EL (cell line): ENCODE results near the gene THEM4.
A peak's percentile ranks its signal among the peaks of the same experiment; 100 is the strongest.
"Not testable (repeated sequence)": the region's sequence is repeated elsewhere in the genome, so short reads cannot be mapped to it uniquely, and the experiment has no call there.

Experiments used
- DNase-seq: peaks from one replicate; pipeline ENCODE4 v3.0.0-alpha.2; 2016

THEM4 gene

DNA sequence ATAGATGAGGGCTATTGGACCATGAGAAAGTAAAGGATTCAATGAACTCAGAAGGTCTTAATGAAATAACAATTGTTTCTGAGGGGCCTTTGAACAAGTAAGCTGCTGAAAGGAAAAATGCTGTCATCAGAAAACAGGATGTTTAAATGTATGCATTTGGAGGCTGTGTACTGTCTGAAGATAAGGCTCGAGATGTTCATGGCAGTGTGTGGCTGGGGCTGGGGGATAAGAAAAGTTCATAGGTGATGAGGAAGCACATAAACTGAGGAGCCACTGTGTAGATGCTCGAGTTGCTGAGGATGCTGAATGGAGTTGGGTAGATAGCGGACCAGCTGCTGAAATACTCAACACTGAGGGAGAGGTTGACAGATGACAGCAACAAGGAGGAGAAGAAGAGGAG, 17.8 kb downstream of the THEM4 start:
- no peak for DNase-seq

GRCh38 chr1:151888972-151889570, 20.2 kb downstream of the THEM4 start:
- DNase-seq = no peak

DNA sequence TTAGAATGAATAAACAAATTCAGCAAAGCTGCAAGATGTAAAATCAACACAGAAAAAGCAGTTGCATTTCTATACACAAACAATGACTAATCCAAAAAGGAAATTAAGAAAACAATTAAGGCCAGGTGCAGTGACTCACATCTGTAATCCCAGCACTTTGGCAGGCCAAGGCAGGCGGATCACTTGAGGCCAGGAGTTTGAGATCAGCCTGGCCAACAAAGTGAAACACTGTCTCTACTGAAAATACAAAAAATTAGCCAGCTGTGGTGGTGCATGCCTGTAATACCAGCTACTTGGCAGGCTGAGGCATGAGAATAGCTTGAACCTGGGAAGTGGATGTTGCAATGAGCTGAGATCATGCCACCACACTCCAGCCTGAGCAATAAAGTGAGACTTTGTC, 22.3 kb downstream of the THEM4 start:
- DNase-seq = peak; percentile 43

- DNase-seq = no peak
Observed at GRCh38 chr1:151885479-151885878, 23.8 kb downstream of the THEM4 start.

DNA sequence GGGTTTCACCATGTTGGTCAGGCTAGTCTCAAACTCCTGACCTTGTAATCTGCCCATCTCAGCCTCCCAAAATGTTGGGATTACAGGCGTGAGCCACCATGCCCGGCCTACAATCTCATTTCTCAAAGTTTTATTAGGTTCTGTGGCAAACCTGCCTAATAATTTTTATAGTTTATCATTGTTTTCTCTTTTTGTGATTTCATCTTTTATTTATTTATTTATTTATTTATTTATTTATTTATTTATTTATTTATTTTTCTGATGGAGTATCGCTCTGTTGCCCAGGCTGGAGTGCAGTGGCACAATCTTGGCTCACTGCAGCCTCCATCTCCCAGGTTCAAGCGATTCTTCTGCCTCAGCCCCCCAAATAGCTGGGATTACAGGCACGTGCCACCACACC, 24.4 kb downstream of the THEM4 start:
- DNase-seq = not testable (repeated sequence)

DNA sequence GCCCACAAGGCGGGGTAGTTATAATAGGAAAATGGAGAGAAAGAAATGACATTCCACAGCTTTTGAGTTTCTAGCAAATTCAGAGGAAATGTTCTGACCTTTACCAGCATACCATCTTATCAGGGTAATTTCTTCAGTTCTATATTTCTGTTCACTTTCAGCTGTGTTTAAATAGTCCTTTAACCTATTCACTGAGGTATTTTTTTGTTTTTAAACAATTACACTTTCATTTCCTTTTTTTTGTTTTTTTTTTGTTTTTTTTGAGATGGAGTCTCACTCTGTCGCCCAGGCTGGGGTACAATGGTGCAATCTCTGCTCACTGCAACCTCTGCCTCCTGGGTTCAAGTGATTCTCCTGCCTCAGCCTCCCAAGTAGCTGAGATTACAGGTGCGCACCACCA, 24.9 kb downstream of the THEM4 start:
- not testable (repeated sequence) for DNase-seq

DNA sequence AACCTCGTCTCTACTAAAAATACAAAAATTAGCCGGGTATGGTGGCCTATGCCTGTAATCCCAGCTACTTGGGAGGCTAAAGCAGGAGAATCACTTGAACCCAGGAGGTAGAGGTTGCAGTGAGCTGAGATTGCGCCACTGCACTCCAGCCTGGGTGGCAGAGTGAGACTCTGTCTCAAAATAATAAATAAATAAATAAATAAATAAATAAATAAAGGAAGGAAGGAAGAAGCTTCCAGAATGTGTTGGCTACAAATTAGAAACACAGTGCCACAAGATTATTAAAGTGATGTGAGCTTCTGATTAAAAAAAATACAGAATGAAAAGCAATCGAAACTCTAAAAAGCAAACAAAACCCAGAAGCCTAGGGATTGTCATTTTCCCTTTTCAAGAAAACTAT, 25.4 kb downstream of the THEM4 start:
- not testable (repeated sequence) for DNase-seq

DNA sequence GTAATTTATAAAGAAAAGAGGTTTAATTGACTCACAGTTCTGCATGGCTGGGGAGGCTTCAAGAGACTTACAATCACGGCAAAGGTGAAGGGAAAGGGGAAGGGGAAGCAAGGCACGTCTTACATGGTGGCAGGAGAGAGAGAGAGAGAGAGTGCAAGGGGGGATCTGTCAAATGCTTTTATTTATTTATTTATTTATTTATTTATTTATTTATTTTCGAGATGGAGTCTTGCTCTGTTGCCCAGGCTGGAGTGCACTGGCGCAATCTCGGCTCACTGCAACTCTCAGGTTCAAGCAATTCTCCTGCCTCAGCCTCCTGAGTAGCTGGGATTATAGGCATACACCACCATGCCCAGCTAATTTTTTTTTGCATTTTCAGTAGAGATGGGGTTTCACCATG, 26.4 kb downstream of the THEM4 start:
- not testable (repeated sequence) for DNase-seq

DNA sequence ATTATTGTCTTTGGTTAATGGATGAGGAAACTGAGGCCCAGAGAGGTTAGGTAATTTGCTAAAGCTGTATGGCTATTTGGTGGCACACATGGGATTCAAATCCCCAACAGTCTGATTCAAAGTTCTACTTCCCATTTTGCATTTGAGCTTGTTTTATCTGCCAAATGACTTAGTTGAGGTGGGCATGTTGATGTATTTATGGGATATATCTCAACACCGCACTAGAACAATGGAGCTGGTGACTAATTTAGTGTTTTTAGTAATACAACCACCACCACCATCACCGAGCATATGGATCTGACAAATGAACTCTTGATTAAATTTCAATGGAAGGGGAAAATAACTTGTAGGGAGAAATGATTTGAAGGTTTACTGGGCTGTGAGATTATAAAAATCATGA, 26.8 kb downstream of the THEM4 start:
- DNase-seq = no peak

DNA sequence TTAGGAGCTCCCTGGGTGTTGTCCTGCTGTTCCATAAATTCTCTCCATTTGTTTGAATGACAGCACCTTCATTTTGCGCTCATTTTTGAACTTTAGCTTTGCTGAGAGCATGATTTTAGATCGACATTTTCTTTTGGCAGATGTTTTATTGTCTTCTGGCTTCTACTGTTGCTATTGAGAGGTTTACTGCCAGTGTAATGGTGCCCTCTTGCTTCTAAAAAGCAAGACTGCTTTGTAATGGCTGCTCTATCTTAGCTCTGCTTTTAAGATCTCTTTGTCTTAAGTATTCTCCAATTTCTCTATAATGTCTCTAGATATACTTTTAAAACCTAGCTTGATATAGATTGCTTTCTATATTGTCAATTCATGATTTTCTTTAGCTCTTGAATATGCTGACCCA, 27.8 kb downstream of the THEM4 start:
- no peak for DNase-seq

DNA sequence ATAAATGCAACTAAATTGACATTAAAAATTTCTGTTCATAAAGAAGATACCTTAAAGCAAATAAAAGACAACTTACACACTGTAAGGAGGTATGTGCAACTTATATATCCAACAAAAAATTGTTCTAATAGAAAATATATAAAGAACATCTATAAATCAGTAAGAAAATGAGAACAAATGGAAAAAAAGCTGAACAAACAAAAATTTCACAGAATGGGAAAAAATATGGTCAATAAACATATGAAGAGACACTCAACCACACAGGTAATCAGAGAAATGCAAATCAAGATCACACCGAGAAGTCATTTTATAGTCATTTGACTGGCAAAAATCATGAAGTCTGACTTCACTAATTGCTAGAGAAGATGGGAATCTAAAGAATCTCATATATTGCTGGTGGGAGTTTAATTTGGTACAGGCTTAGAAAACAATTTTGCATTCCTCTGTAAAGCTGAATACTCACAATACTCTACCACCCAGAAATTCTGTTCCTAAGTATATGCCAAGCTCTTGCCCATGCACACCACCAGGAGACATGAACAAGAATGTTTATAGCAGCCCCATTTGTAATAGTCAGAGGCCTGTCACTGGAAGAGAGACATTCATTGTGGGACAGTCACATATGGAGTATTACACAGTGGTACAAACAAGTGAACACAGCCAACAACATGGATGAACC, 33.8 kb downstream of the THEM4 start:
- DNase-seq = no peak

GRCh38 chr1:151872776-151873175, 36.5 kb downstream of the THEM4 start:
- not testable (repeated sequence) for DNase-seq

DNA sequence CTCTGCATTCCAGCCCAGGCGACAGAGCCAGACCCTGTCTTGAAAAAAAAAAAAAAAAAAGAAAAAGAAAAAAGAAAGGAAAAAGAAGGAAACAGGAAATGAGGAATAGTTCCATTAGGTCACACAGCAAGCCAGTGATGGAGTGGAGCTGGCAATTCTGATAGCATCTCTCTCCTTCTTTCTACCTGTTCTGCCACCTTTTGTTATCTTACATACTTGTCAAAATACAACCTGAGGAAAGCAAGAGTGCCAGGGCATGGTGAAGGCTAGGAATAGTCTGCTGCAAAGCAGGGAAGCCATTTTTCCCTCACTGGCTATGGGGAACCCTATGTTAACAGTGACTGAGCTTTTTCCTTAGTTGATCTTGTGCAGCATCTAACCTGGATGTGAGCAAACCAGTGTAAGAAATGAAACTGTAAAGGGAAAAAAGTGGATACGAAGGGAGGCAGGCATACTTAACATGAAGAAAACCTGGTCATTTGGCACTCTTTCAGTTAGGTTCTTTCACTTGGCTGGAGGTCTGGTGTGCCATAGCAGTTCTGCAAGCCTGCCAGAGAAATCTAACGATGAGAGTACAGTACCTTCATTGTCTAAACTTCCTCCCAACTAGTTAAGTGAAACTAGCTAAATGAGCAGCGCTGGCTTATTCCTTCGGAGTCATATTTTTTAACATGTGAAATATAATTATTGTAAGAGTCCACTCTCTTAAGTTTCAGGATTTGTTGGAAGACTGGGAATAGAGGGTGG, 37.9 kb downstream of the THEM4 start:
- DNase-seq = no peak

DNA sequence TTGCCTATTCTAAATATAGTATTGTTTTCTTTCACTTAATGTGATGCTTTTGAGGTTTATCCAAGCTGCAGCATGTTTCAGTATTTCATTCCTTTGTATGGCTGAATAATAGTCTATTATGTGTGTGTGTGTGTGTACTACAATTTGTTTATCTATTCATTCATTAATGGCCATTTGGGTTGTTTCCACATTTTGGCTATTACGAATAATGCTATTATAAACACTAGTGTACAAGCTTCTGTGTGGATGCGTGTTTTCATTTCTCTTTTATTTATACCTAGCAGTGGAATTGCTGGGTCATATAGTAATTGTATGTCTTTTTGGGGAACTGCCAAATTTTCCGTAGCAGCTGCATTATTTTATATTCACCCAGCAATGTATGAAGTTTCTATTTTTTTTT, 40.8 kb downstream of the THEM4 start:
- DNase-seq = no peak

DNA sequence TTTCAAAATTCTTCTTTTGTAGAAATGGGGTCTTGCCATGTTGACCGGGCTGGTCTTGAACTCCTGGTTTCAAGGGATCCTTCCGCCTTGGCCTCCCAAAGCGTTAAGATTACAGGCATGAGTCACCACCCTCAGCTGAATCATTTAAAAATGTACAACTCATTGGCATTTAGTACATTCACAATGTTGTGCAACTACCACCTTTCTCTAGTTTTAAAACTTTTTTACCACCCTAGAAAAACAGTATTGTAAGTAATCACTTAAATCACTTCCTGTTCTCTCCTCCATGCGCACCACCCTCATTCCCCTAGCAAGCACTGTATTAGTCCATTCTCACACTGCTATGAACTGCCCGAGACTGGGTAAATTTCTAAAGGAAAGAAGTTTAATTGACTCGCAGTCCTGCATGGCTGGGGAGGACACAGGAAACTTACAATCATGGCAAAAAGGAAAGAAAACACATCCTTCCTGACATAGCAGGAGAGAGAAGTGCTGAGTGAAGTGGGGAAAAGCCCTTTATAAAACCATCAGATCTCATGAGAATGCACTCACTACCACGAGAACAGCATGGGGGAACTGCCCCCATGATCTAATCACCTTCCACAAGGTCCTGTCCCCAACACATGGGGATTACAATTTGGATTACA, 41.4 kb downstream of the THEM4 start:
- DNase-seq = peak; percentile 75

DNA sequence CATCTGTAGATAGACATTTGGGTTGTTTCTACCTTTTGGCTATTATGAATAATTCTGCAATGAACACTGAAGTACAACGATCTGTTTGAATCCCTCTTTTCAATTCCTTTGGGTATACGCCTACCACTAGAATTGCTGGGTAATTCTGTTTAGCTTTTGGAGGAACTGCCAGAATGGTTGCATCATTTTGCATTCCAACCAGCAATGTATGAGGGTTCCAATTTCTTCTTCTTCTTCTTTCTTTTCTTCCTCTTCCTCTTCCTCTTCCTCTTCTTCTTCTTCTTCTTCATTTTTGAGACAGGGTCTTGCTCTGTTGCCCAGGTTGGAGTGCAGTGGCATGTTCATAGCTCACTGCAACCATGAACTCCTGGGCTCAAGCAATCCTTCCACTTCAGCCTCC, 42.0 kb downstream of the THEM4 start:
- DNase-seq = no peak

- DNase-seq = no peak
Observed at GRCh38 chr1:151864411-151864810, 44.9 kb downstream of the THEM4 start.

DNA sequence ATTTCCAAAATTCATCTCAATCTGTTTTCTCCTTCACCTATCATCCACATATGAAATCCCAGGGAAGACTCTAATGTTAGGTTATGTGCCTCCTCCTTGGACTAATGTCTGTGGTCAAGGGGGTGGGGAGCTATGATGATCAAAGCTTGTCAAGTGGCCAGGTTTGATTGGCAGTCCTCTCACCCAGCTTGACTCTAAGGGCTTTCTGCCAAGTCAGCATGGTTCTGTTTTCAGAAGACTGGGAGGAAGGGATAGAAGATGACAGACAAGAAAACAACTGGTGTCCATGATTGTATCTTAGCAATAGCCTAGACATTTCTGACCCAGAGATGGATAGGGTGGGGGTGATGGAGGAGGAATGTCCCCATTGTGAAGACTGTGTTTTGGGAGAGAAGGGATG, 46.7 kb downstream of the THEM4 start:
- no peak for DNase-seq

DNA sequence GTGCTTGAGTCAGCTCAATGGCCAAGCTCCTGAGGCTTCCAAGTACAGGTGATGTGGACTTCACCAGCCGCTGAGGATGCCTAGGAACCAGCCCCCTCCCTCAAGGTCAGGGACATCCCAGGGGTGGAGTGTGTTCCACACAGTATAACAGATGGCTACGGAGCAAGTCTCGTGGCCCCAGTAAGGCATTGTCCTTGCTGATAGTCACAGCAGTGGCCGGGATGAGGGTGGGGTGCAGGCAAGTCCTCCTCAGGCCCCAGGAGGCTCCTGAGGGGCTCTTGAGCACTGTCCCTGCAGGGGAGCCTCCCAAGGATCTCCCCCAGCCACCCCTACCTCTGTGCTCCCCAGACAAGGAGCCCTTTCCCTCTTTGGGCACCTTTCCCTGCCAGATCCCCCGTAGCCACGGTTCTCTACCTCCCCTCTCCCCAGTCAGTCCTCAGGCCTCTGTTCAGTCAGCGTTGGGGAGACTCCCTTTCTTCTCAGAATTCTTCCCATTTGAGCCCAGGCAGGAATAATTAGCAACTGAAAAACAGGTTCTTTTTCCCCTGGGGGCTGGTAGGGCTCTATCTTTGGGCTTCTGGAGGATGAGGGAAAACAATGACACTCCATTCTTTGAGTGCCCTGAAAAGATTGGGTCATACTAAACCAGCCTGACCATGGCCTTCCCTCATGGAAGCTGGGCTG, 48.7 kb downstream of the THEM4 start:
- no peak for DNase-seq

DNA sequence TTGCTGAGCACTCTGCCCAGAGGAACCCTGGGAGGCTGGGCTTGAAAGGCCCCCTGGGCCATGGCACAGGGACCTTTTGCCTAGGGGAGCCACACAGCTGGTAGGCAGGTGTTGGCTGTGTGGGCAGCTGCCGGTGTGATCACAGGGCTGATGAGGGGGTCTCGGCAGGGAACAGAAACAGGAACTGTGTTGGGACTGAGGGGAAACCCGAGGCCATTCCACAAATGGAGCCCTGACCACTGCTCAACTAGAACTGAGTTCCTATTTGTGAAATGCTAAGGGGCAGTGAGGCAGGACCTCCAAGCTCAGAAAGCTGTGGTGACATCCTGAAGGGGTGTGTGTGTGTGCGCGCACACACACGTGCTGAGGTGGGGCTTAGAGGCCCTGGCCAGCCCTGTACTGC, 49.4 kb downstream of the THEM4 start:
- no peak for DNase-seq

DNA sequence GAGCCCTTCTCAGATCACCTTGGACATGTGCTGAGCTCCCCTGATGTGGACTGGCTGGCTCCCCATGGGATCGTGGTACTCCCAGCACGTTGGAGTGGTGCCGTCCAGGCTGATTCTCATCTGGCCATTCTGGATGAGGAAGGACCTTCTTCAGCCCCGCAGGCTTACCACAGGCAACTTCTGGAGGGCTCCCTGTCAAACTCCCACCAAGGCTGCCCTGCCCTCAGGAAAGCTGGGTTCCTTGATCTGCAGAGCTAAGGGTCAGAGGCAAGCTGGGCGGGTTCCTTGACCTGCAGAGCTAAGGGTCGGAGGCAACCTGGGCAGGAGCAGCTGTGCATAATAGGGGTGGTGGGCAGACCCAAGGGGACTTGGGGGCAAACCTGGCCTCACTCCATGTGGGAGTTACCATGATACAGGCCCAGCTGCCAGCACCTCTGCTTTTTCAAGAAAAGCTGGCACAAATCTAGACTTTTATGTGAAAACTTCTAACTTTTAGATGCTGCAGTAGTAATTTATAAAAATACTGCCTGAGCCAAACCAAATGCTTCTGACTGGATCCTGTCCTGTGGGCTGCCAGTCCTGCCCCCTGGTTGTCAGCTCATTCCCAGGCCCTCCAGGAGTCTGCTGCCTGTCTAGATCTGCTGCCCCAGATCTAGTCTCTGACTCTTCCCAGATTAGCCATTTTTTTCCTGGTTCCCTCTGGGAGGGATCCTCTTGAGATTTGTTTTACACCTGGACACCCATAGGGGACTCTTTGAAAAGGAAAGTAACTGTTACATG, 50.2 kb downstream of the THEM4 start:
- no peak for DNase-seq

DNA sequence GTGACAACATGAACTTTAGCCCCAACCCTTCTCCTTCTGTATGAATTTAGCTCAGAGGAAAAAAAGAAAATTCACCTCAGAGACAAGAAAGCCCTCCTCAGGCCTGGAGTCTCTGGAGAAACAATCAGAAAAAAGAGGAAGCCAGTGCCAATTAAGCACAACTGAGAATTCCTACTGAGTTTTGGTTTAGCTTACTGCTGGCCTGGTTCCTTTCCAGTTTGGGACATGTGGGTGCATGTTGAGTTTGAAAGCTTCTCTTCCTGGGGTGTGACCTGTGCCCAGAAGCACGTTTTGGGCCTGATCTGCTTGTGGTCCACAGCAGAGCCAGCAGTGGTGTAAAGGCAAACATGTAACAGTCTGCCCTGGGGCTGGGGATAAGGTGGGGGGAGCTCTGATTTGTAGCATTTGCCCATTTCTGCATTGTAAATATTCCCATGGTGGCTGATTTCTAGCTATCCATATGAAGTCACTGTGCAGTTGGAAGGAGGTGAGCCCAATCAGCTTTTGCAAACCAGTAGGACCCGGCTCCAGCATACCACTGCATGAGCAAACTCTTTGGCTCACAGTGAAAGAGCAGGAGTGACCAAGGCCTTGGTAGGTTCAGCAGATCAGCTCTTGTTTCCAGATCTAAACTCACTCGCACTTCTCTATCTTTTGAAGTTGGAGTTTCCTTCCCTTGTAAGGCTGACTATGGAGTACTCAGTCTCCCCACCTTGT, 51.1 kb downstream of the THEM4 start:
- no peak for DNase-seq
